A172 (cell line): ENCODE data around the gene DNAJA2. TPM values are rescaled to one million over a fixed set of nuclear protein-coding genes. Genes with fewer than 3 reads are reported as not detected.

Source experiments
- total RNA-seq: library from RNA; depleted of rRNA; stranded (reverse); fragments of >200 nt; shearing (Covaris generic); gene quantifications from 2 replicates; pipeline ENCODE4 v1.2.3, GENCODE V29; 2014; rRNA removed

Gene DNAJA2
- total RNA-seq, 1 experiment from 2014 or later, result 139 TPM

Other genes starting within 250 kb of the DNAJA2 start
- 0.69 and 1.00 TPM in 2 replicates for gene MYLK3, start 225.3 kb downstream of the DNAJA2 start, total RNA-seq
- 18.6 and 24.6 TPM in 2 replicates for gene C16orf87, start 142.5 kb downstream of the DNAJA2 start, total RNA-seq
- 17.3 and 17.6 TPM in 2 replicates for gene GPT2, start 89.3 kb downstream of the DNAJA2 start, total RNA-seq
- gene NETO2, start 170.3 kb upstream of the DNAJA2 start, total RNA-seq, result 19.9 and 34.5 TPM in 2 replicates